ENCODE measurements around the gene SSR1. TPM values are rescaled to one million over a fixed set of nuclear protein-coding genes. Genes with fewer than 3 reads are reported as not detected.
"Not testable (repeated sequence)": the region's sequence is repeated elsewhere in the genome, so short reads cannot be mapped to it uniquely, and the experiment has no call there.

Gene SSR1
- polyA plus RNA-seq, 1 donor: 125 TPM

DNA sequence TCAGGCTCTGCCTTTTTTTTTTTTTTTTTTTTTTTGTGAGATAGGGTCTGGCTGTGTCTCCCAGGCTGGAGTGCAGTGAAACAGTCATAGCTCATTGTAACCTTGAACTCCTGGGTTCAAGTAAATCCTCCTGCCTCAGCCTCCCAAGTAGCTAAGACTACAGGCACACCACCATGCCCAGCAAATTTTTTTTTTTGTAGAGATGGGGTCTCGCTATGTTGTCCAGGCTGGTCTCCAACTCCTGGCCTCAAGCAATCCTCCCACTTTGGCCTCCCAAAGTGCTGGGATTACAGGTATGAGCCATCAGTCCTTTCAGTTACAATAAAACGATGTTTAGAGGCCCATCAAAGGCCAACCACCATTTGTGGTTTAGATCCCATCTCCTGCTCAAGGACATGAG, 6.4 kb upstream of the SSR1 start:
- not testable (repeated sequence) for DNase-seq; H3K4me3 ChIP-seq (ENCODE audit: low read length); H3K4me1 ChIP-seq (ENCODE audit: control insufficient read depth, insufficient read depth, low read length); H3K36me3 ChIP-seq (ENCODE audit: control insufficient read depth, insufficient read depth, low read length); H3K27me3 ChIP-seq (ENCODE audit: control insufficient read depth, insufficient read depth, low read length); H3K9me3 ChIP-seq (ENCODE audit: control insufficient read depth, low read depth, low read length); H3K27ac ChIP-seq (ENCODE audit: low read length)
- WGBS (ENCODE audit: insufficient coverage, low lambda C conversion rate): 100% methylated on average over 1 of the region's 2 CpGs

DNA sequence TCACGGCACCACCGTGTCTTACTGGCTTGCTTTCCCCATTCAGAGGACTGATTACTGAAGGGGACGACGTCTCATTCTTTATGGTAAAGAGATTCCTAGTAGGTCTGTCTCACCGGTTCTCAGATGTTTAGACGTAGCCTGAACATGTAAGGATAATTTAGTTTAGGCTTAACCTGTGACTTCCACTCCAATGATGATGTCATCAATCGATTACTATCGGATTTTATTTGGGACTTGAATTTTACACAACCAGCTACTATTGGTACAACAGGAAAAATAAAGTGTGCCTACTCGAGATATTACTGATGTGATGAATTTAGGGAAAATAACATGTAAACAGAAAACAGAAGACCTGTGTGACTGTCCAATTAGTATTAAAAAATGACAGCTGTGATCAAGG, 4.5 kb upstream of the SSR1 start:
- WGBS (ENCODE audit: insufficient coverage, low lambda C conversion rate): 83% methylated on average over 1 of the region's 9 CpGs
- Histone ChIP-seq H3K27me3 (ENCODE audit: control insufficient read depth, insufficient read depth, low read length) (no peaks in the 10 kb centered on the region), H3K36me3 (ENCODE audit: control insufficient read depth, insufficient read depth, low read length) (no peaks in the 10 kb centered on the region), H3K4me1 (ENCODE audit: control insufficient read depth, insufficient read depth, low read length) (peaks cover 2% of the 10 kb centered on the region), H3K9me3 (ENCODE audit: control insufficient read depth, low read depth, low read length) (peaks cover 3% of the 10 kb centered on the region), H3K27ac (ENCODE audit: low read length) (no peak overlapping the region), H3K4me3 (ENCODE audit: low read length) (no peak overlapping the region)
- DNase-seq: no peak

DNA sequence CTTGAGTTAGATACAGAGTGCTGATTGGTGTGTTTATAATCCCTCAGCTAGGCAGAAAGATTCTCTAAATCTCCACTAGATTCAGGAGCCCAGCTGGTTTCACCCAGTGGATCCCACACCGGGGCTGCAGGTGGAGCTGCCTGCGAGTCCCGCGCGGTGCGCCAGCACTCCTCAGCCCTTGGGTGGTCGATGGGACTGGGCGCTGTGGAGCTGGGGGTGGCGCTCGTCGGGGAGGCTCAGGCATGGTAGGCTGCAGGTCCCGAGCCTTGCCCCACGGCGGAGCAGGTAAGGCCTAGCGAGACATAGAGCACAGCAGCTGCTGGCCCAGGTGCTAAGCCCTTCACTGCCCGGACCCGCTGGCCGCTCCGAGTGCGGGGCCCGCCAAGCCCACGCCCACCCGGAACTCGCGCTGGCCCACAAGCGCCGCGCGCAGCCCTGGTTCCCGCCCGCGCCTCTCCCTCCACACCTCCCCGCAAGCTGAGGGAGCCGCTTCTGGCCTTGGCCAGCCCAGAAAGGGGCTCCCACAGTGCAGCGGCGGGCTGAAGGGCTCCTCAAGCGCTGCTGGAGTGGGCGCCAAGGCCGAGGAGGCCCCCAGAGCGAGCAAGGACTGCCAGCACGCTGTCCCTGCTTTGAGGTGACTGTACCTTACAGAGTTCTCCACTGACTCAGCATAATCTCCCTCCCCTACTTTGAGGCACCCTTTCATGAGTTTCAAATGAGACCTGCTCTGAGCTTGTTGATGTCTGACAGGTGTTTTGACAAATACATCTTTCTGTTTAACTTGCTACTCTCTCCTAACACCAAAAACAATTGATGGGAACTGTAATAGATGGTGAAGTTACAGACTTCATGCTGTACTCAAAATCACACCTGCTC, 3.9 kb upstream of the SSR1 start:
- Histone ChIP-seq H3K4me1 (ENCODE audit: control insufficient read depth, insufficient read depth, low read length) (peaks cover 2% of the 10 kb centered on the region), H3K9me3 (ENCODE audit: control insufficient read depth, low read depth, low read length) (peaks cover 3% of the 10 kb centered on the region), H3K27me3 (ENCODE audit: control insufficient read depth, insufficient read depth, low read length) (no peaks in the 10 kb centered on the region), H3K36me3 (ENCODE audit: control insufficient read depth, insufficient read depth, low read length) (no peaks in the 10 kb centered on the region), H3K4me3 (ENCODE audit: low read length) (no peak overlapping the region), H3K27ac (ENCODE audit: low read length) (no peak overlapping the region)
- no peak for DNase-seq
- WGBS (ENCODE audit: insufficient coverage, low lambda C conversion rate): no CpG with 5 or more reads among the region's 41 CpGs

DNA sequence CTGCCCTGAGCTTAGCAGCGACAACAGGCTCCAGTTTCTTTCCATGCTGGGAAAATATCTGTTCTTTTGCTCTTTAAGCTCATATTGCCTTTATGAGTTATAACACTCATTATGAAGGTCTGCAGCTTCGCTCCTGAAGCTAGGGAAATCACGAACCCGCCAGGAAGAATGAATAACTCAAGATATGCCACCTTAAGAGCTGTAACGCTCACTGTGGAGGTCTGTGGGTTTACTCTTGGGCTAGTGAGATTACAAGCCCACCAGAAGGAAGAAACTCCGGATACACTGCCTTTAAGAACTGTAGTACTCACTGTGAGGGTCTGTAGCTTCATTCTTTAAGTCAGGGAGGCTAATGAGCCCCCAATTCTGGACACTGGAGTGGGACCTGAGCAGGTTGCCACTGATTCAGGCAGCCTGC, 3.0 kb upstream of the SSR1 start:
- peaks cover 3% of the 10 kb centered on the region for H3K9me3 ChIP-seq (ENCODE audit: control insufficient read depth, low read depth, low read length)
- no peak overlapping the region for H3K4me3 ChIP-seq (ENCODE audit: low read length)
- H3K36me3 ChIP-seq (ENCODE audit: control insufficient read depth, insufficient read depth, low read length): no peaks in the 10 kb centered on the region
- H3K4me1 ChIP-seq (ENCODE audit: control insufficient read depth, insufficient read depth, low read length): peaks cover 2% of the 10 kb centered on the region
- DNase-seq: no peak
- no peaks in the 10 kb centered on the region for H3K27me3 ChIP-seq (ENCODE audit: control insufficient read depth, insufficient read depth, low read length)
- no CpG with 5 or more reads among the region's 6 CpGs for WGBS (ENCODE audit: insufficient coverage, low lambda C conversion rate)
- H3K27ac ChIP-seq (ENCODE audit: low read length): no peak overlapping the region

DNA sequence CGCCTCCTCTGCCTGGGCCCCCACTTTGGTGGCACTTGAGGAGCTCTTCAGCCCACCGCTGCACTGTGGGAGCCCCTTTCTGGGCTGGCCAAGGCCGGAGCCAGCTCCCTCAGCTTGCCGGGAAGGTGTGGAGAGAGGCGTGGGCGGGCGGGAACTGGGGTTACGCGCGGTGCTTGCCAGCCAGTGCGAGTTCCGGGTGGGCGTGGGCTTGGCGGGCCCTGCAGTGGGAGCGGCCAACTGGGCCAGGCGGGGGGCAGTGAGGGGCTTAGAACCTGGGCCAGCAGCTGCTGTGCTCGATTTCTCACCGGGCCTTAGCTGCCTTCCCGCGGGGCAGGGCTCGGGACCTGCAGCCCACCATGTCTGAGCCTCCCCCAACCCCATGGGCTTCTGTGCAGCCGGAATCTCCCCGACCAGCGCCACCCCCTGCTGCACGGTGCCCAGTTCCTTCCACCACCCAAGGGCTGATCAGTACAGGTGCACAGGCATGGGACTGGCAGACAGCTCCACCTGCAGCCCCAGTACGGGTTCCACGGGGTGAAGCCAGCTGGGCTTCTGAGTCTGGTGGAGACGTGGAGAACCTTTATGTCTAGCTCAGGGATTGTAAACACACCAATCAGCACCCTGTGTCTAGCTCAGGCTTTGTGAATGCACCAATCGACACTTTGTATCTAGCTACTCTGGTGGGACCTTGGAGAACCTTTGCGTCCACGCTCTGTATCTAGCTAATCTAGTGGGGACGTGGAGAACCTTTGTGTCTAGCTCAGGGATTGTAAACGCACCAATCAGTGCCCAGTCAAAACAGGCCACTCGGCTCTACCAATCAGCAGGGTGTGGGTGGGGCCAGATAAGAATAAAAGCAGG, 2.3 kb upstream of the SSR1 start:
- not testable (repeated sequence) for H3K27me3 ChIP-seq (ENCODE audit: control insufficient read depth, insufficient read depth, low read length); H3K27ac ChIP-seq (ENCODE audit: low read length); H3K9me3 ChIP-seq (ENCODE audit: control insufficient read depth, low read depth, low read length); DNase-seq; H3K4me1 ChIP-seq (ENCODE audit: control insufficient read depth, insufficient read depth, low read length); H3K4me3 ChIP-seq (ENCODE audit: low read length); H3K36me3 ChIP-seq (ENCODE audit: control insufficient read depth, insufficient read depth, low read length)
- 80% methylated on average over 1 of the region's 34 CpGs for WGBS (ENCODE audit: insufficient coverage, low lambda C conversion rate)

DNA sequence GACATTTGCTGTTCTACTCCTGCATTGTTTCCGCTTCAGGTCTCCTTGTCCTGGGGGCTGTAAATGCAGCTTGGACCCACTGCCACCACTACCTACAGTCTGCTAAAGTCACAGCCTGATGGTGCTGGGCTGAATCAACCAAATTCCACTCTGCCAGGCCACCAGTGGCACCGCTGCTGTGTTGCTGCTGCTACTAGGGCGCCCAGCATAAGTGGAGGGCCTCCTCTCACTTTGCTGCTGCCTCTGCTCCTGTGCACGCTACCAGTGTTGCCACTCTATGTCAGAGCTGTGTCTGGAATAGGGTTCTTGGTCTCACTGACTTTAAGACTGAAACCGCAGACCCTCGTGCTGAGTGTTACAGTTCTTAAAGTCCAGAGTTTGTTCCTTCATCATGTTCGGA, 1.4 kb upstream of the SSR1 start:
- no peak for DNase-seq
- no CpG with 5 or more reads among the region's 7 CpGs for WGBS (ENCODE audit: insufficient coverage, low lambda C conversion rate)
- Histone ChIP-seq H3K27me3 (ENCODE audit: control insufficient read depth, insufficient read depth, low read length) (no peaks in the 10 kb centered on the region), H3K36me3 (ENCODE audit: control insufficient read depth, insufficient read depth, low read length) (peaks cover 2% of the 10 kb centered on the region), H3K9me3 (ENCODE audit: control insufficient read depth, low read depth, low read length) (peaks cover 3% of the 10 kb centered on the region), H3K4me1 (ENCODE audit: control insufficient read depth, insufficient read depth, low read length) (peaks cover 4% of the 10 kb centered on the region), H3K4me3 (ENCODE audit: low read length) (no peak overlapping the region), H3K27ac (ENCODE audit: low read length) (no peak overlapping the region)

DNA sequence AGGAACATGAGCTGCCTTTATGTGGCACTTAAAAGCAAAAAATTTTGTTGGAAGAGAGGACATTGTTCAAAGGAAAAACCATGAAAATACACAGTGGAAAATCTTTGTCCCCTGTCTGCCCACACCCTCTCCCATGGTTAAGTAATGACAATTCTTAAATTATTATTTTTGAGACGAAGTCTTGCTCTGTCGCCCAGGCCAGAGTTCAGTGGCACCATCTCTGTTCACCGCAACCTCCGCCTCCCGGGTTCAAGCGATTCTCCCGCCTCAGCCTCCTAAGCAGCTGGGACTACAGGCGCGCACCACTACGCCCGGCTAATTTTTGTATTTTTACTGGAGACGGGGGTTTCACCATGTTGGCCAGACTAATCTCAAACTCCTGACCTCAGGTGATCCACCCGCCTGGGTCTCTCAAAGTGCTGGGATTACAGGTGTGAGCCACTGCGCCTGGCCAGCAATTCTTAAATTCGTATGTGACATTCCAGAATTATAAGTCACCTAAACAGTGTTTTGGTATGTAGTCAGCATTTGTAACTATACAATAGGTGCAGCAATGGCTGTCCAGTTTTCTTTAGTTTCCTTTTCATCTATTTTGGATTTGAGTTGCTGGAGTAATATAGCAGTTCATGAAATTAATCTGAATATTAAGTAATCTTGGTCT, 636 bp upstream of the SSR1 start:
- Histone ChIP-seq H3K27ac (ENCODE audit: low read length) (peak overlapping the region; percentile 98), H3K27me3 (ENCODE audit: control insufficient read depth, insufficient read depth, low read length) (no peaks in the 10 kb centered on the region), H3K36me3 (ENCODE audit: control insufficient read depth, insufficient read depth, low read length) (peaks cover 10% of the 10 kb centered on the region), H3K9me3 (ENCODE audit: control insufficient read depth, low read depth, low read length) (peaks cover 3% of the 10 kb centered on the region), H3K4me1 (ENCODE audit: control insufficient read depth, insufficient read depth, low read length) (peaks cover 4% of the 10 kb centered on the region), H3K4me3 (ENCODE audit: low read length) (peak overlapping the region; percentile 95)
- WGBS (ENCODE audit: insufficient coverage, low lambda C conversion rate): no CpG with 5 or more reads among the region's 15 CpGs
- DNase-seq: no peak

DNA sequence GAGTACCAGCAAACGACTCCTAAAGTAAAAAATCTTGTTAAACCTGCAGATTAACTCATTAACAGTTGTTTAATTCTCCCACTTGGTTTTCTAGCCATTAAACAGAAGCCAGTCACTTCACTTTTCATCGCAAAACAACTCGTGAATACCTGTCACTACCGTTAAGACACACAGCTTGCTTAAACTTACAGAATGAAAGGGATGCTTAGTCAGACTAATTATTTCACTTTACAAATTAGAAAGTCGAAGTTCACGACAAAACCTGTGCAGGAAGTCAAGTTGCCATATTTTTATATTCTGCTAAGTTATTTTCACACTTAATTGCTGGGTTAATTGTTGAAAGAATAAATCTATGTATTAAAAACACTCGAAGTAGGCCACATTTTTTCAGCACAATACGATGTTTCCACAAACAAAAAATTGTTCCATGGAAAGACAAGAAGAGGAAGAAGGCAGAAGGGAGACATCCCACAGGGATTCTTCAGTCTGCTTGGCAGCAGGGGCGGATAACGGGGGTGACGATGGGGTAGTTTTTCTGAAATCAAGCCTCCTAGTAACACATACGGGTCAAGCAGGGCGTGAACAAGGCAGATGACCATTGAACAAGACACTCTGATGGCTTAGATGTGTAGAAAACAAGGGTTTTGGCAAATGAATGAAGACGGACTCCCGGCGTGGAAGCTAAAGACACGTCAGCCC, 933 bp downstream of the SSR1 start:
- peak; percentile 25 to 26 for DNase-seq
- H3K4me3 ChIP-seq (ENCODE audit: low read length): peak overlapping the region; percentile 95
- 4% methylated on average over 5 of the region's 17 CpGs for WGBS (ENCODE audit: insufficient coverage, low lambda C conversion rate)

DNA sequence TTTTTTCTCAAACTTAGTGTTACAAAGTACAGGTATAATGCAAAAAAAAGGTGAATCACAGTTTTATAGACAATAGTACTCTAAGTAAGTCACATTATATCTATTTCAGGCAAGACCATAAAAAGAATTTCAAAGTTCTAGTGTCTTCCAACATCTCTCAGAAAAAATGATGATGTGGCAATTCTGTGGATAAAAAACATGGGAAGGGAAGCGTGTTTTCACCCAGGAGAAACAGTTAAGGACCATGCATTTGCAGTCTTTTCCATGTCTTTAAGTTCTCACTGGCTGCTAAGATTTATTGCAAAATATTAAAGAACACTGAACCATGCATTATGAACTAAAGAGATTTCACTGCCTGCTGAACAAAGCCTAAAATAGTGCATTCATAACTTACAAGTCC, 1.8 kb downstream of the SSR1 start:
- Histone ChIP-seq H3K27me3 (ENCODE audit: control insufficient read depth, insufficient read depth, low read length) (no peaks in the 10 kb centered on the region), H3K4me1 (ENCODE audit: control insufficient read depth, insufficient read depth, low read length) (peaks cover 4% of the 10 kb centered on the region), H3K27ac (ENCODE audit: low read length) (no peak overlapping the region), H3K36me3 (ENCODE audit: control insufficient read depth, insufficient read depth, low read length) (peaks cover 29% of the 10 kb centered on the region), H3K4me3 (ENCODE audit: low read length) (no peak overlapping the region), H3K9me3 (ENCODE audit: control insufficient read depth, low read depth, low read length) (no peaks in the 10 kb centered on the region)
- DNase-seq: peak in 1 of 2 donors; percentile 29
- WGBS (ENCODE audit: insufficient coverage, low lambda C conversion rate): no CpG with 5 or more reads among the region's 1 CpG

More for the DNA sequence above, 933 bp downstream of the SSR1 start:
- peaks cover 4% of the 10 kb centered on the region for H3K4me1 ChIP-seq (ENCODE audit: control insufficient read depth, insufficient read depth, low read length)
- H3K27ac ChIP-seq (ENCODE audit: low read length): peak overlapping the region; percentile 98
- H3K36me3 ChIP-seq (ENCODE audit: control insufficient read depth, insufficient read depth, low read length): peaks cover 24% of the 10 kb centered on the region
- no peaks in the 10 kb centered on the region for H3K27me3 ChIP-seq (ENCODE audit: control insufficient read depth, insufficient read depth, low read length)
- peaks cover 3% of the 10 kb centered on the region for H3K9me3 ChIP-seq (ENCODE audit: control insufficient read depth, low read depth, low read length)

DNA sequence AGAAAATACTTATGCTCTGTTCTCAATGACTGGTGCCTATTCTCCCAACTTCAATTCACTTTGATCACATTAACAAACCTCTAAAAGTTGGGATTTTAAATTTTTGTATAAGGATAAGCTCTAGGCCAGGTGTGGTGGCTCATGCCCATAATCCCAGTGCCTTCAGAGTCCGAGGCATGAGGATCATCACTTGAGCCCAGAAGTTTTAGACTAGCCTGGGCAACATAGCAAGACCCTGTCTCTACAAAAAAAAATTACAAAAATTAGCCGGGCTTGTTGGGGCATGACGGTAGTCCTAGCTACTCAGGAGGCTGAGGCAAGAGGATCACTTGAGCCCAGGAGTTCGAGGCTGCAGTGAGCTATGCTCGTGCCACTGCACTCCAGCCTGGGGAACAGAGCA, 3.9 kb downstream of the SSR1 start:
- Histone ChIP-seq H3K4me3 (ENCODE audit: low read length) (no peak overlapping the region), H3K9me3 (ENCODE audit: control insufficient read depth, low read depth, low read length) (no peaks in the 10 kb centered on the region), H3K27ac (ENCODE audit: low read length) (no peak overlapping the region), H3K27me3 (ENCODE audit: control insufficient read depth, insufficient read depth, low read length) (no peaks in the 10 kb centered on the region), H3K36me3 (ENCODE audit: control insufficient read depth, insufficient read depth, low read length) (peaks cover 47% of the 10 kb centered on the region), H3K4me1 (ENCODE audit: control insufficient read depth, insufficient read depth, low read length) (peaks cover 4% of the 10 kb centered on the region)
- WGBS (ENCODE audit: insufficient coverage, low lambda C conversion rate): no CpG with 5 or more reads among the region's 5 CpGs
- DNase-seq: no peak

All from large intestine (tissue), 3 donors.